Parathyroid adenoma (tissue), 2 donors: Measurements from ENCODE around the gene SERPINB6.

Source experiments
- H2AFZ ChIP-seq: fragments of 300-600 bp; sonication (generic); one replicate; pipeline ENCODE4 v1.7.0; 2017; ENCODE audit warnings: antibody characterized with exemption, mild to moderate bottlenecking
- H3K27ac ChIP-seq: fragments of 300-600 bp; sonication (generic); one replicate; pipeline ENCODE4 v1.7.0; 2017
- H3K27me3 ChIP-seq: fragments of 300-600 bp; sonication (generic); one replicate; pipeline ENCODE4 v1.7.0; 2017; ENCODE audit warnings: low read length; ENCODE audit not compliant: control insufficient read depth, insufficient read depth
- H3K36me3 ChIP-seq: fragments of 300-600 bp; sonication (generic); one replicate; pipeline ENCODE4 v1.7.0; 2017; ENCODE audit warnings: low read length; ENCODE audit not compliant: control insufficient read depth, insufficient read depth
- H3K4me1 ChIP-seq: fragments of 300-600 bp; sonication (generic); one replicate; pipeline ENCODE4 v1.7.0; 2017; ENCODE audit warnings: control low read depth
- H3K4me2 ChIP-seq: fragments of 300-600 bp; sonication (generic); one replicate; pipeline ENCODE4 v1.7.0; 2017; ENCODE audit warnings: low read length
- H3K4me3 ChIP-seq: fragments of 300-600 bp; sonication (generic); one replicate; pipeline ENCODE4 v1.7.0; 2017; ENCODE audit warnings: low read depth, low read length
- H3K79me2 ChIP-seq: fragments of 300-600 bp; sonication (generic); one replicate; pipeline ENCODE4 v1.7.0; 2017; ENCODE audit warnings: control low read depth
- H3K9ac ChIP-seq: fragments of 300-600 bp; sonication (generic); one replicate; pipeline ENCODE4 v1.7.0; 2017; ENCODE audit warnings: mild to moderate bottlenecking
- H3K9me3 ChIP-seq: fragments of 300-600 bp; sonication (generic); one replicate; pipeline ENCODE4 v1.7.0; 2017; ENCODE audit warnings: low read length; ENCODE audit not compliant: control insufficient read depth
- CTCF ChIP-seq: fragments of 300-600 bp; sonication (generic); IDR thresholded peaks from one replicate; pipeline ENCODE4 v1.7.0; 2017; ENCODE audit warnings: antibody characterized with exemption, mild to moderate bottlenecking
- donor health status: primary hyperparathyroidism.

SERPINB6 gene

GRCh38 chr6:2962004-2962403, 9.4 kb downstream of the SERPINB6 start:
- Histone ChIP-seq H3K4me3 (no peak overlapping the region), H3K9ac (no peak overlapping the region), H2AFZ (peak overlapping the region; percentile 14), H3K9me3 (no peaks in the 10 kb centered on the region), H3K79me2 (peaks cover 44% of the 10 kb centered on the region), H3K4me1 (peaks cover 27% of the 10 kb centered on the region), H3K4me2 (peak overlapping the region; percentile 39), H3K27me3 (no peaks in the 10 kb centered on the region), H3K27ac (peak overlapping the region; percentile 8), H3K36me3 (no peaks in the 10 kb centered on the region)
- TF ChIP-seq CTCF: no peak

GRCh38 chr6:2961506-2961905, 9.9 kb downstream of the SERPINB6 start:
- Histone ChIP-seq H3K9ac (no peak overlapping the region), H3K27me3 (no peaks in the 10 kb centered on the region), H2AFZ (peak overlapping the region; percentile 14), H3K4me3 (no peak overlapping the region), H3K4me1 (peaks cover 22% of the 10 kb centered on the region), H3K9me3 (no peaks in the 10 kb centered on the region), H3K4me2 (peak overlapping the region; percentile 39), H3K27ac (peak overlapping the region; percentile 8), H3K36me3 (no peaks in the 10 kb centered on the region), H3K79me2 (peaks cover 44% of the 10 kb centered on the region)
- TF ChIP-seq CTCF: no peak

- Histone ChIP-seq H3K4me2 (no peak overlapping the region), H3K27ac (no peak overlapping the region), H2AFZ (no peak overlapping the region), H3K4me3 (no peak overlapping the region), H3K27me3 (no peaks in the 10 kb centered on the region), H3K9ac (no peak overlapping the region), H3K9me3 (no peaks in the 10 kb centered on the region), H3K4me1 (peaks cover 17% of the 10 kb centered on the region), H3K36me3 (no peaks in the 10 kb centered on the region), H3K79me2 (peaks cover 44% of the 10 kb centered on the region)
- no peak for TF ChIP-seq CTCF
Measured at GRCh38 chr6:2960935-2961334, 10.4 kb downstream of the SERPINB6 start.

- peaks cover 17% of the 10 kb centered on the region for H3K4me1 ChIP-seq
- H3K79me2 ChIP-seq: peaks cover 39% of the 10 kb centered on the region
- no peaks in the 10 kb centered on the region for H3K36me3 ChIP-seq
- H3K9ac ChIP-seq: no peak overlapping the region
- H3K27me3 ChIP-seq: no peaks in the 10 kb centered on the region
- no peak overlapping the region for H3K27ac ChIP-seq
- H3K9me3 ChIP-seq: no peaks in the 10 kb centered on the region
- H2AFZ ChIP-seq: no peak overlapping the region
- H3K4me3 ChIP-seq: no peak overlapping the region
- no peak overlapping the region for H3K4me2 ChIP-seq
- no peak for TF ChIP-seq CTCF
Measured at GRCh38 chr6:2959909-2960719, 11.3 kb downstream of the SERPINB6 start.

GRCh38 chr6:2958776-2959175, 12.6 kb downstream of the SERPINB6 start:
- Histone ChIP-seq H3K9me3 (no peaks in the 10 kb centered on the region), H3K79me2 (peaks cover 38% of the 10 kb centered on the region), H3K4me2 (no peak overlapping the region), H3K27me3 (no peaks in the 10 kb centered on the region), H3K27ac (no peak overlapping the region), H3K9ac (no peak overlapping the region), H3K4me1 (peaks cover 17% of the 10 kb centered on the region), H3K36me3 (no peaks in the 10 kb centered on the region), H2AFZ (no peak overlapping the region), H3K4me3 (no peak overlapping the region)
- TF ChIP-seq CTCF: no peak
